ENCODE data around the gene REEP1. TPM values are rescaled to one million over a fixed set of nuclear protein-coding genes. Genes with fewer than 3 reads are reported as not detected.

REEP1 gene
- total RNA-seq, 1 donor from 2014 or later = 147 TPM

Small RNA genes within 50 kb of the gene (small RNA-seq; reads per million reads assigned to genes)
- not detected for gene MIR4779
- gene RF00096 = not detected
- not detected for gene RF00413

Other genes with a start within 250 kb of the REEP1 start
- gene POLR1A, start 231.7 kb downstream of the REEP1 start, total RNA-seq = 11.0 TPM
- gene PTCD3, start 231.4 kb downstream of the REEP1 start, total RNA-seq = 77.0 TPM
- 43.6 TPM for gene IMMT, start 142.2 kb downstream of the REEP1 start, total RNA-seq
- 57.1 TPM for gene MRPL35, start 138.2 kb downstream of the REEP1 start, total RNA-seq
- gene KDM3A, start 103.7 kb upstream of the REEP1 start, total RNA-seq = 19.6 TPM
- gene CHMP3, start 225.8 kb upstream of the REEP1 start, total RNA-seq = 44.4 TPM